ENCODE results near the gene TMEM150C. TPM values are rescaled to one million over a fixed set of nuclear protein-coding genes. Genes with fewer than 3 reads are reported as not detected.
"Not testable (repeated sequence)": the region's sequence is repeated elsewhere in the genome, so short reads cannot be mapped to it uniquely, and the experiment has no call there.

Gene TMEM150C
- total and polyA plus RNA-seq, 7 experiments from 2014 or later = 0.07 to 0.18 TPM; not detected in 5

GRCh38 chr4:82473621-82474164, 88.1 kb downstream of the TMEM150C start:
- Histone ChIP-seq H3K27ac (ENCODE audit: low read depth, low read length) (no peak overlapping the region), H3K4me3 (ENCODE audit: low read length) (no peak overlapping the region), H3K27me3 (ENCODE audit: control insufficient read depth in 2 of 2, insufficient read depth in 2 of 2, low read length in 2 of 2) (no peaks in the 10 kb centered on the region), H3K36me3 (ENCODE audit: control insufficient read depth in 2 of 3, insufficient read depth in 3 of 3, low read length in 3 of 3) (no peaks in the 10 kb centered on the region), H3K9me3 (ENCODE audit: control insufficient read depth in 2 of 3, low read length in 3 of 3) (no peaks in the 10 kb centered on the region), H3K4me1 (ENCODE audit: control insufficient read depth in 2 of 2, insufficient read depth in 2 of 2, low read length in 2 of 2) (no peaks in the 10 kb centered on the region)
- Mint-ChIP-seq H3K9me3 (peaks cover 0 to 1% (median 0%) of the 10 kb centered on the region in 11 donors), H3K4me3 (no peak overlapping the region), H3K27me3 (no peaks in the 10 kb centered on the region), H3K4me1 (no peaks in the 10 kb centered on the region), H3K27ac (no peak overlapping the region), H3K36me3 (peaks cover 0 to 9% (median 4%) of the 10 kb centered on the region in 5 donors)
- DNase-seq (no peak), ATAC-seq (no peak)
- intact Hi-C loops (cut with micrococcal nuclease) = no loop called here
- POLR2A ChIA-PET = interaction anchor here (0.6 kb wide), 1 partner anchor 491 kb away, joined by 3 read pairs; no protein-coding TSS in a partner anchor
- CTCF ChIA-PET = no interaction called here

DNA sequence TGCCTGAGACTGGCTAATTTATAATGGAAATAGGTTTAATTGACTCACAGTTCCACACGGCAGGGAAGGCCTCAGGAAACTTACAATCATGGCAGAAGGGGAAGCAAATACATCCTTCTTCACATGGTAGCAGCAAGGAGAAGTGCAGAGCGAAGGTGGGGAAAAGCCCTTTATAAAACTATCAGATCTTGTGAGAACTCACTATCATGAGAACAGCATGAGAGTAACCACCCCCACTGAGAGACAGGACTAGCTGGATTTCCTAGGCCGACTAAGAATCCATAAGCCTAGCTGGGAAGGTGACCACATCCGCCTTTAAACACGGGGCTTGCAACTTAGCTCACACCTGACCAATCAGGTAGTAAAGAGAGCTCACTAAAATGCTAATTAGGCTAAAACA, 88.7 kb downstream of the TMEM150C start:
- H3K9me3 Mint-ChIP-seq; H3K9me3 ChIP-seq (ENCODE audit: control insufficient read depth in 2 of 3, low read length in 3 of 3); DNase-seq; H3K4me3 ChIP-seq (ENCODE audit: low read length); intact Hi-C loops (cut with micrococcal nuclease); H3K27ac ChIP-seq (ENCODE audit: low read depth, low read length); H3K27me3 Mint-ChIP-seq; H3K4me3 Mint-ChIP-seq; CTCF ChIA-PET; ATAC-seq; POLR2A ChIA-PET; H3K27me3 ChIP-seq (ENCODE audit: control insufficient read depth in 2 of 2, insufficient read depth in 2 of 2, low read length in 2 of 2); H3K27ac Mint-ChIP-seq; H3K4me1 Mint-ChIP-seq; H3K4me1 ChIP-seq (ENCODE audit: control insufficient read depth in 2 of 2, insufficient read depth in 2 of 2, low read length in 2 of 2); H3K36me3 Mint-ChIP-seq; H3K36me3 ChIP-seq (ENCODE audit: control insufficient read depth in 2 of 3, insufficient read depth in 3 of 3, low read length in 3 of 3): not testable (repeated sequence)

DNA sequence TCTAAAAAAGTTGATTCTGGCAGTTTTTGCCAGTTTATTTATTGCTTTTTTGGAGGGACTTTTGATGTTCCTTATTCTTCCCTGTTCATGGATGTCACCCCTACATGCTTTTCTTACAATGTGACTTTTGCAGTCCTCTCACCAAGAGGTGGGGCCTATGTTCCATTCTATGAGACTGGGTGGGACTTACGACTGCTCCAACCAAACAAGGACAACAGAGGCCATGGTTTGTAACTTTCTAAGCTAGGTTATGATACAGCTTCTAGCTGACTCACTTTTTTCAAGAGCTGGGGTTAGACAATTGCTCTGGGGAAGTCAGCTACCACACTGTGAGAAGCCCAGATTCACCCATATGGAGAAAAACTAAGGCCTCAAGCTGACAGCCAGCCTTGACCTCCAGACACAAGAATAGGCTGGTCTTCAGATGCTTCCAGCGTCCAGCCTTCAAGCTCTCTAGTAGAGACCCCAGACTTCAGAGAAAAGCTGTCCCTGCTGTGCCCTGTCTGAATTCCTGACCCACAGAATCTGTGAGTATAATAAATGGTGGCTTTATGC, 91.9 kb downstream of the TMEM150C start:
- Histone ChIP-seq H3K4me3 (ENCODE audit: low read length) (no peak overlapping the region), H3K36me3 (ENCODE audit: control insufficient read depth in 2 of 3, insufficient read depth in 3 of 3, low read length in 3 of 3) (no peaks in the 10 kb centered on the region), H3K4me1 (ENCODE audit: control insufficient read depth in 2 of 2, insufficient read depth in 2 of 2, low read length in 2 of 2) (no peaks in the 10 kb centered on the region), H3K9me3 (ENCODE audit: control insufficient read depth in 2 of 3, low read length in 3 of 3) (no peaks in the 10 kb centered on the region), H3K27ac (ENCODE audit: low read depth, low read length) (no peak overlapping the region), H3K27me3 (ENCODE audit: control insufficient read depth in 2 of 2, insufficient read depth in 2 of 2, low read length in 2 of 2) (no peaks in the 10 kb centered on the region)
- Mint-ChIP-seq H3K36me3 (peaks cover 0 to 14% (median 8%) of the 10 kb centered on the region in 5 donors), H3K27me3 (no peaks in the 10 kb centered on the region), H3K9me3 (no peaks in the 10 kb centered on the region), H3K4me3 (no peak overlapping the region), H3K4me1 (no peaks in the 10 kb centered on the region), H3K27ac (peak overlapping the region in 1 of 9 donors; percentile 37)
- ATAC-seq = no peak
- intact Hi-C loops (cut with micrococcal nuclease) = loop anchor here in 1 of 2 donors (10.0 kb wide), 2 partner anchors 375 to 815 kb away; partner anchors contain the start of gene COQ2
- ChIA-PET CTCF (no interaction called here), POLR2A (no interaction called here)
- DNase-seq = no peak

DNA sequence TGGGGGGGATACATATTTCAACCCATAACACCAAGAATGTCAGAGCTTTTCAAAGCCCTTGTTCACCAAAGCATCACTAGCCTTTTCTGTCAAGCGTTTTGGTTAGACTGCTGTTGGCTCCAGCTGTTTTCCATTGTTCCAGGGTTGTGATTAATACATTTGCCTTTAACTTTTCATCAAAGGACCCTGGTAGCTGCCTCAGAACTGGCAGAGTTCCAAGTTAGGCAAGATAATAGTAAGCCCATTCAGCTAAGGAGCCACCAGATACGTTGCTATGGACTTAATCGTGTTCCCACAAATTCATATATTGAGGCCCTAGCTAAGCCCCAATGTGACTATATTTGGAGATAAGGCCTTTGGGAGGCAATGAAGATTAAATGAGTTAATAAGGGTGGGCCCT, 94.3 kb downstream of the TMEM150C start:
- no peaks in the 10 kb centered on the region for H3K9me3 Mint-ChIP-seq
- no peak overlapping the region for H3K27ac ChIP-seq (ENCODE audit: low read depth, low read length)
- intact Hi-C loops (cut with micrococcal nuclease) = loop anchor here in 1 of 2 donors (10.0 kb wide), 2 partner anchors 377 to 817 kb away; partner anchors contain the start of gene COQ2
- H3K27ac Mint-ChIP-seq = peak overlapping the region in 1 of 9 donors; percentile 15
- ATAC-seq = no peak
- ChIA-PET CTCF (no interaction called here), POLR2A (no interaction called here)
- H3K27me3 ChIP-seq (ENCODE audit: control insufficient read depth in 2 of 2, insufficient read depth in 2 of 2, low read length in 2 of 2) = no peaks in the 10 kb centered on the region
- DNase-seq = no peak
- peaks cover 0 to 2% (median 0%) of the 10 kb centered on the region in 7 donors for H3K4me1 Mint-ChIP-seq
- H3K27me3 Mint-ChIP-seq = no peaks in the 10 kb centered on the region
- peaks cover 0 to 24% (median 4%) of the 10 kb centered on the region in 5 donors for H3K36me3 Mint-ChIP-seq
- H3K4me1 ChIP-seq (ENCODE audit: control insufficient read depth in 2 of 2, insufficient read depth in 2 of 2, low read length in 2 of 2) = no peaks in the 10 kb centered on the region
- H3K4me3 Mint-ChIP-seq = no peak overlapping the region
- no peak overlapping the region for H3K4me3 ChIP-seq (ENCODE audit: low read length)
- no peaks in the 10 kb centered on the region for H3K9me3 ChIP-seq (ENCODE audit: control insufficient read depth in 2 of 3, low read length in 3 of 3)
- H3K36me3 ChIP-seq (ENCODE audit: control insufficient read depth in 2 of 3, insufficient read depth in 3 of 3, low read length in 3 of 3) = no peaks in the 10 kb centered on the region

DNA sequence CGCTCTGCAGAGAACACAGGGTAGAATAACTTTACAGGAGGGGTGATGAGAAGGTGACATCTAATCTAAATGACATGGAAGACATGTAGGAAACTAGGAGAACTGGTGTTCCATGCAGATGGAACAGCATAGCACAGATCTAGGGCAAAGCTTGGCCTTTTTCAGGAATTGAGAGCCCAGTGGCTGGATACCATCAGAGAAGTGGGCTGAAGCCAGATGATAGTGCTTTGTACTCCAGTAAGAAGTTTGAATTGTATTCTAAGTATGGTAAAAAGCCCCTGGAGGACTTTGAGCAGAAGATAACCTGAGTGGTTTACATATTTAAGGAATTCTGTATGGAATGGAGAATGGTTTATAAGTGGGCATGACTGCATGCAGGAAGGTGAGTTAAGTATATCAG, 98.6 kb downstream of the TMEM150C start:
- H3K4me3 Mint-ChIP-seq = no peak overlapping the region
- Histone ChIP-seq H3K4me1 (ENCODE audit: control insufficient read depth in 2 of 2, insufficient read depth in 2 of 2, low read length in 2 of 2) (no peaks in the 10 kb centered on the region), H3K4me3 (ENCODE audit: low read length) (no peak overlapping the region), H3K27me3 (ENCODE audit: control insufficient read depth in 2 of 2, insufficient read depth in 2 of 2, low read length in 2 of 2) (no peaks in the 10 kb centered on the region), H3K36me3 (ENCODE audit: control insufficient read depth in 2 of 3, insufficient read depth in 3 of 3, low read length in 3 of 3) (peaks cover 0 to 27% (median 5%) of the 10 kb centered on the region in 3 experiments), H3K27ac (ENCODE audit: low read depth, low read length) (no peak overlapping the region), H3K9me3 (ENCODE audit: control insufficient read depth in 2 of 3, low read length in 3 of 3) (no peaks in the 10 kb centered on the region)
- H3K27ac Mint-ChIP-seq = peak overlapping the region in 4 of 9 donors; percentile 5 to 46 (median 12)
- H3K36me3 Mint-ChIP-seq = peaks cover 0 to 33% (median under 1%) of the 10 kb centered on the region in 5 donors
- no peak for DNase-seq
- ATAC-seq = no peak
- H3K4me1 Mint-ChIP-seq = peaks cover 0 to 5% (median 0%) of the 10 kb centered on the region in 7 donors
- H3K27me3 Mint-ChIP-seq = no peaks in the 10 kb centered on the region
- ChIA-PET CTCF (no interaction called here), POLR2A (no interaction called here)
- no peaks in the 10 kb centered on the region for H3K9me3 Mint-ChIP-seq
- intact Hi-C loops (cut with micrococcal nuclease) = loop anchor here (2.0 to 10.0 kb wide), 4 partner anchors 382 to 822 kb away; partner anchors contain the start of genes COQ2 (in 1 of the 2) and PLAC8 (in 1 of the 2)

- no peaks in the 10 kb centered on the region for H3K27me3 ChIP-seq (ENCODE audit: control insufficient read depth in 2 of 2, insufficient read depth in 2 of 2, low read length in 2 of 2)
- intact Hi-C loops (cut with micrococcal nuclease) = loop anchor here (1.0 to 10.0 kb wide), 12 partner anchors 32 to 1178 kb away; partner anchors contain the start of genes COQ2 (in 1 of the 2), ENOPH1 (in 1 of the 2), HNRNPDL (in 1 of the 2) and PLAC8 (in 1 of the 2)
- DNase-seq (peak; percentile 60 to 83 (median 79)), ATAC-seq (peak; percentile 96)
- Mint-ChIP-seq H3K4me1 (peaks cover 0 to 5% (median 0%) of the 10 kb centered on the region in 7 donors), H3K27me3 (no peaks in the 10 kb centered on the region), H3K4me3 (no peak overlapping the region), H3K27ac (peak overlapping the region in 1 of 9 donors; percentile 34), H3K36me3 (peaks cover 2 to 28% (median 4%) of the 10 kb centered on the region in 5 donors), H3K9me3 (no peaks in the 10 kb centered on the region)
- H3K9me3 ChIP-seq (ENCODE audit: control insufficient read depth in 2 of 3, low read length in 3 of 3) = no peaks in the 10 kb centered on the region
- H3K4me3 ChIP-seq (ENCODE audit: low read length) = no peak overlapping the region
- no peaks in the 10 kb centered on the region for H3K4me1 ChIP-seq (ENCODE audit: control insufficient read depth in 2 of 2, insufficient read depth in 2 of 2, low read length in 2 of 2)
- peaks cover 4 to 34% (median 9%) of the 10 kb centered on the region in 3 experiments for H3K36me3 ChIP-seq (ENCODE audit: control insufficient read depth in 2 of 3, insufficient read depth in 3 of 3, low read length in 3 of 3)
- no peak overlapping the region for H3K27ac ChIP-seq (ENCODE audit: low read depth, low read length)
- ChIA-PET CTCF (interaction anchor here (1.0 kb wide), 1 partner anchor 573 kb away, joined by 3 read pairs; the partner anchor contains the start of gene COPS4), POLR2A (no interaction called here)
Measured at GRCh38 chr4:82462415-82462831, 99.4 kb downstream of the TMEM150C start.

All from naive thymus-derived CD4-positive, alpha-beta T cell (primary cell).